ENCODE data around the gene ERVK3-1. TPM values are rescaled to one million over a fixed set of nuclear protein-coding genes. Genes with fewer than 3 reads are reported as not detected.
A peak's percentile ranks its signal among the peaks of the same experiment; 100 is the strongest.

The ERVK3-1 gene
- total and polyA plus RNA-seq, 2 of the 8 experiments (the other 6 are each of a cell fraction or from before 2014, with no cell fraction given): 29.9 to 31.5 TPM

- CTCF ChIA-PET (ENCODE audit: partially characterized antibody): interaction anchor here (0.5 to 3.7 kb wide), 20 partner anchors 9 to 588 kb away, joined by 3 to 30 read pairs (median 4); partner anchors contain the start of gene A1BG
- H3K4ac ChIP-seq (replicated peaks; ENCODE audit: insufficient read length, low read depth, low read length): no peak overlapping the region
These were observed 33.8 kb downstream of the ERVK3-1 start for GRCh38 chr19:58338825-58339558.

More at GRCh38 chr19:58338825-58339558, 33.8 kb downstream of the ERVK3-1 start:
- Histone ChIP-seq H3K18ac (ENCODE audit: extremely low read depth, low read length) (no peak overlapping the region), H2BK5ac (ENCODE audit: low read depth, low read length) (no peak overlapping the region), H4K8ac (ENCODE audit: extremely low read depth, insufficient read depth, low read length) (no peak overlapping the region; the same call in 1 of the 2 replicates), H3K56ac (replicated peaks; ENCODE audit: insufficient read length, low read depth, low read length) (no peak overlapping the region), H3K9me3 (ENCODE audit: insufficient read depth in 2 of 2, low read depth in 1 of 2, low read length in 1 of 2) (peaks cover 5 to 6% of the 10 kb centered on the region in 2 experiments; a peak in 2 of 4 replicates), H3K79me2 (ENCODE audit: control insufficient read depth in 1 of 2, insufficient read depth in 2 of 2, low read length in 2 of 2) (no peaks in the 10 kb centered on the region), H2BK20ac (ENCODE audit: low read length) (no peak overlapping the region), H3K23me2 (ENCODE audit: low read depth, low read length) (no peaks in the 10 kb centered on the region), H4K91ac (replicated peaks; ENCODE audit: insufficient read length, low read length) (no peak overlapping the region), H3K27me3 (replicated peaks in 1 of 4; ENCODE audit: control insufficient read depth in 3 of 4, extremely low read depth in 1 of 4, insufficient read depth in 3 of 4, low read length in 3 of 4) (no peaks in the 10 kb centered on the region), H4K20me1 (replicated peaks in 1 of 2; ENCODE audit: control insufficient read depth in 1 of 2, insufficient read depth in 2 of 2, low read length in 2 of 2) (peaks cover 3 to 8% of the 10 kb centered on the region in 2 experiments), H3K36me3 (ENCODE audit: control insufficient read depth in 2 of 4, insufficient read depth in 4 of 4, low read length in 3 of 4) (peaks cover 0 to 9% (median 3%) of the 10 kb centered on the region in 4 experiments; a peak in 3 of 8 replicates), H3K23ac (ENCODE audit: insufficient read length) (no peak overlapping the region), H3K79me1 (ENCODE audit: low read depth, low read length) (no peaks in the 10 kb centered on the region), H4K5ac (ENCODE audit: insufficient read length, low read depth, low read length) (no peak overlapping the region), H3K14ac (ENCODE audit: insufficient read length) (no peak overlapping the region), H2BK120ac (replicated peaks; ENCODE audit: low read depth, low read length) (no peak overlapping the region), H3K9ac (replicated peaks in 1 of 4; ENCODE audit: extremely low read depth in 1 of 4, low read depth in 3 of 4, low read length in 3 of 4) (no peak overlapping the region), H3K4me2 (ENCODE audit: insufficient read depth in 1 of 2, low read depth in 2 of 2, low read length in 2 of 2) (no peak overlapping the region), H2AFZ (ENCODE audit: low read length) (no peak overlapping the region), H3K4me1 (replicated peaks in 1 of 4; ENCODE audit: control insufficient read depth in 3 of 4, insufficient read depth in 4 of 4, low read length in 3 of 4) (no peaks in the 10 kb centered on the region), H2AK5ac (ENCODE audit: low read depth, low read length) (no peak overlapping the region), H2BK15ac (ENCODE audit: low read length) (no peak overlapping the region), H2BK12ac (ENCODE audit: low read depth, low read length) (no peak overlapping the region), H3K4me3 (ENCODE audit: extremely low read depth in 1 of 4, insufficient read depth in 2 of 4, low read depth in 3 of 4, low read length in 4 of 4) (no peak overlapping the region), H3K27ac (ENCODE audit: low read depth, low read length) (no peak overlapping the region)
- TF ChIP-seq RAD21 (IDR thresholded peaks at IDR 0.05 in 1 of 2, conservative IDR thresholded peaks at IDR 0.05 in 1 of 2; ENCODE audit: low read depth in 2 of 2, low read length in 2 of 2) (peak; percentile 39 to 52), KDM1A (IDR thresholded peaks at IDR 0.05; ENCODE audit: borderline replicate concordance, low read length) (no peak), CTCF (IDR thresholded peaks at IDR 0.05; ENCODE audit: control extremely low read depth in 1 of 3, insufficient read depth in 1 of 3, low read depth in 1 of 3, low read length in 3 of 3) (peak; percentile 54 to 76 (median 71))
- DNase-seq (ENCODE audit: low read depth in 1 of 2, low spot score in 2 of 2) (peak in 1 of 2 experiments; percentile 81), FAIRE-seq (no peak)
- POLR2A ChIA-PET (ENCODE audit: partially characterized antibody): interaction anchor here (1.0 to 1.7 kb wide), 3 partner anchors 12 to 56 kb away, joined by 3 to 5 read pairs (median 3); partner anchors contain the start of genes RNF225, ZNF497 and ZSCAN22
- WGBS, 2 experiments (ENCODE audit: extremely low coverage in 1 of 2, insufficient coverage in 1 of 2, insufficient read length in 1 of 2, insufficient replicate concordance in 2 of 2, low coverage in 1 of 2, low lambda C conversion rate in 2 of 2, missing lambda C conversion rate in 1 of 2): 88% methylated on average over 30 of the region's 30 CpGs; no CpG with 5 or more reads in 1 of the 2 experiments
